H9 (cell line): ENCODE results near the gene PTPRF. TPM values are rescaled to one million over a fixed set of nuclear protein-coding genes. Genes with fewer than 3 reads are reported as not detected.
A peak's percentile ranks its signal among the peaks of the same experiment; 100 is the strongest.

Experiments used
- DNase-seq: peaks from one replicate; pipeline ENCODE4 v3.0.0-alpha.2; 2017
- H2AFZ ChIP-seq: one replicate; pipeline ENCODE4 v1.6.1; 2013; ENCODE audit warnings: mild to moderate bottlenecking, low read length, control low read depth, moderate library complexity
- H2AK5ac ChIP-seq: 2 replicates; pipeline ENCODE4 v1.6.1; 2013; ENCODE audit warnings: low read length, control low read depth, mixed read lengths; ENCODE audit not compliant: insufficient read length
- H2BK120ac ChIP-seq: one replicate; pipeline ENCODE4 v1.6.1; 2013; ENCODE audit warnings: low read depth, mild to moderate bottlenecking, low read length, control low read depth, inconsistent platforms; ENCODE audit not compliant: poor library complexity, severe bottlenecking
- H2BK12ac ChIP-seq: 2 replicates; pipeline ENCODE4 v1.6.1; 2013; ENCODE audit warnings: low read length, control low read depth, mixed read lengths, low read depth; ENCODE audit not compliant: insufficient read length
- H2BK15ac ChIP-seq: 2 replicates; pipeline ENCODE4 v1.6.1; 2013; ENCODE audit warnings: low read depth, low read length, control low read depth
- H2BK20ac ChIP-seq: one replicate; pipeline ENCODE4 v1.6.1; 2013; ENCODE audit warnings: low read depth, mild to moderate bottlenecking, low read length, control low read depth, inconsistent platforms; ENCODE audit not compliant: poor library complexity, severe bottlenecking
- H2BK5ac ChIP-seq: 2 replicates; pipeline ENCODE4 v1.6.1; 2013; ENCODE audit warnings: low read length, control low read depth, mixed read lengths; ENCODE audit not compliant: insufficient read length
- H3K14ac ChIP-seq: 2 replicates; pipeline ENCODE4 v1.6.1; 2013; ENCODE audit warnings: low read length, control low read depth; ENCODE audit not compliant: insufficient read depth
- H3K18ac ChIP-seq: 2 replicates; pipeline ENCODE4 v1.6.1; 2013; ENCODE audit warnings: low read depth, mild to moderate bottlenecking, mixed read lengths, low read length, control low read depth; ENCODE audit not compliant: insufficient read length
- H3K23ac ChIP-seq: 2 replicates; pipeline ENCODE4 v1.6.1; 2013; ENCODE audit warnings: low read length, control low read depth, mixed read lengths, low read depth; ENCODE audit not compliant: insufficient read length
- H3K23me2 ChIP-seq: 2 replicates; pipeline ENCODE4 v1.6.1; 2013; ENCODE audit warnings: low read depth, mild to moderate bottlenecking, mixed read lengths, low read length, control low read depth; ENCODE audit not compliant: insufficient read length, poor library complexity, severe bottlenecking
- H3K27ac ChIP-seq: 2 replicates; pipeline ENCODE4 v1.5.1; 2013; ENCODE audit warnings: low read length, control low read depth, mixed read lengths, low read depth; ENCODE audit not compliant: insufficient read length
- H3K27me3 ChIP-seq: 2 replicates; pipeline ENCODE4 v1.6.1; 2013; ENCODE audit warnings: low read length, control low read depth, inconsistent platforms; ENCODE audit not compliant: insufficient read depth
- H3K4ac ChIP-seq: 2 replicates; pipeline ENCODE4 v1.6.1; 2013; ENCODE audit warnings: low read depth, mild to moderate bottlenecking, control low read depth, inconsistent platforms, low read length, moderate library complexity
- H3K4me1 ChIP-seq: 2 replicates; pipeline ENCODE4 v1.6.1; 2013; ENCODE audit warnings: low read length, control low read depth, inconsistent platforms; ENCODE audit not compliant: insufficient read depth
- H3K4me2 ChIP-seq: 2 replicates; pipeline ENCODE4 v1.6.1; 2013; ENCODE audit warnings: low read length, control low read depth, mixed read lengths; ENCODE audit not compliant: insufficient read length, insufficient read depth
- H3K56ac ChIP-seq: 2 replicates; pipeline ENCODE4 v1.6.1; 2013; ENCODE audit warnings: low read depth, mild to moderate bottlenecking, mixed read lengths, low read length, control low read depth; ENCODE audit not compliant: insufficient read length
- H3K79me1 ChIP-seq: 2 replicates; pipeline ENCODE4 v1.6.1; 2013; ENCODE audit warnings: low read depth, mild to moderate bottlenecking, moderate library complexity, low read length, control low read depth, inconsistent platforms; ENCODE audit not compliant: insufficient read depth, poor library complexity, severe bottlenecking
- H3K79me2 ChIP-seq: 2 replicates; pipeline ENCODE4 v1.6.1; 2013; ENCODE audit warnings: low read length, control low read depth, inconsistent platforms; ENCODE audit not compliant: insufficient read depth
- H3K9ac ChIP-seq: 2 replicates; pipeline ENCODE4 v1.6.1; 2013; ENCODE audit warnings: low read length, control low read depth, mixed read lengths; ENCODE audit not compliant: insufficient read length; ENCODE audit errors: extremely low read depth
- H3K9me3 ChIP-seq: one replicate; pipeline ENCODE4 v1.6.1; 2013; ENCODE audit warnings: low read depth, low read length, inconsistent platforms; ENCODE audit not compliant: control insufficient read depth
- H3T11ph ChIP-seq: one replicate; pipeline ENCODE4 v1.6.1; 2013; ENCODE audit warnings: mild to moderate bottlenecking, low read length, control low read depth, inconsistent platforms
- H4K20me1 ChIP-seq: one replicate; pipeline ENCODE4 v1.6.1; 2013; ENCODE audit not compliant: control insufficient read depth, insufficient read length, insufficient read depth
- H4K5ac ChIP-seq: 2 replicates; pipeline ENCODE4 v1.6.1; 2013; ENCODE audit warnings: low read depth, mild to moderate bottlenecking, mixed read lengths, low read length, control low read depth; ENCODE audit not compliant: insufficient read length
- H4K8ac ChIP-seq: replicated peaks from 2 replicates; pipeline ENCODE4 v1.6.1; 2013; ENCODE audit warnings: low read length, control low read depth, mixed read lengths, low read depth; ENCODE audit not compliant: insufficient read length
- H4K91ac ChIP-seq: 2 replicates; pipeline ENCODE4 v1.6.1; 2013; ENCODE audit warnings: low read depth, mild to moderate bottlenecking, moderate library complexity, mixed read lengths, low read length, control low read depth; ENCODE audit not compliant: insufficient read length
- H3K27ac Mint-ChIP-seq, 3 experiments: 2 replicates in 2 of 3; 3 replicates in 1 of 3; pipeline ENCODE4 v1.8.0; 2020 to 2021; ENCODE audit warnings: mixed read lengths in 3 of 3, mild to moderate bottlenecking in 1 of 3, moderate library complexity in 1 of 3
- H3K27me3 Mint-ChIP-seq: 2 replicates; pipeline ENCODE4 v1.8.0; 2021; ENCODE audit warnings: low read depth, mild to moderate bottlenecking, moderate library complexity, mixed read lengths
- H3K36me3 Mint-ChIP-seq, 3 experiments: 2 replicates in 2 of 3; 3 replicates in 1 of 3; pipeline ENCODE4 v1.8.0; 2020 to 2021; ENCODE audit warnings: low read depth in 3 of 3, mixed read lengths in 3 of 3; ENCODE audit not compliant: insufficient read depth in 1 of 3
- H3K4me1 Mint-ChIP-seq, 2 experiments: 2 replicates each; pipeline ENCODE4 v1.8.0; 2020; ENCODE audit warnings: mixed read lengths in 2 of 2
- H3K4me3 Mint-ChIP-seq, 2 experiments: 2 replicates in 1 of 2; 3 replicates in 1 of 2; pipeline ENCODE4 v1.8.0; 2020 to 2021; ENCODE audit warnings: mild to moderate bottlenecking in 2 of 2, mixed read lengths in 2 of 2, moderate library complexity in 1 of 2
- H3K9me3 Mint-ChIP-seq, 2 experiments: 2 replicates in 1 of 2; 3 replicates in 1 of 2; pipeline ENCODE4 v1.8.0; 2020; ENCODE audit warnings: mild to moderate bottlenecking in 2 of 2, mixed read lengths in 2 of 2, moderate library complexity in 1 of 2
- CTCF ChIP-seq: fragments of 200-600 bp; sonication (generic); conservative IDR thresholded peaks from 3 replicates; pipeline ENCODE4 v1.8.0; 2021; ENCODE audit warnings: antibody characterized with exemption, mild to moderate bottlenecking
- WGBS: extraction: QIAGEN DNeasy Blood & Tissue Kit; methylation state at CpG from one replicate; pipeline ENCODE4 v1.1.7; 2013; ENCODE audit warnings: missing lambda C conversion rate, low lambda C conversion rate, mixed read lengths; ENCODE audit not compliant: insufficient read length; ENCODE audit errors: extremely low coverage; 5-methylcytosine and 5-hydroxymethylcytosine counted together
- total RNA-seq: library from RNA; stranded (reverse); gene quantifications from 2 replicates; pipeline ENCODE4 v1.2.1, GENCODE V29; 2021

PTPRF gene
- total RNA-seq, 1 experiment from 2014 or later, result 193 TPM

DNA sequence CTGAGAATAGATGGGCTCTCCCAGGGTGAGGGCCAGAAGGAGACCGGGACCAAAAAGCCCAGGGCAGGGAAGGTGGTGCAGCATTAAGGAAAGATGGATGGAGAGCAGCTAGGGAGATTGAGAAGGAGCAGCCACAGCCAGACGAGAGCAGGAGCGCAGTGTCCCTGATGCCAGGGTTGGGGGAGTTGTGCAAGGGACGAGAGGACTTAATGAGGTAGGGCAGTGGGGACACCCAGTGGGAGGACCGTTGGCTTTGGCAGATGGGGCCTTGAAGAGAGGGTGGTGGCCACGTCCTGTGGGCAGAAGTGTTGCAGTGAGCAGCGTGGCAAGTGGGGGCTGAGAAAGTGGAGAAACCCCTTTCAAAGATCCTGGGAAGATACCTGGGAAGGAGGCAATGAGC lies 81.3 kb downstream of the PTPRF start:
- H3K14ac ChIP-seq, result no peak overlapping the region
- H3K9me3 ChIP-seq, result no peaks in the 10 kb centered on the region
- H3K79me1 ChIP-seq, result no peaks in the 10 kb centered on the region
- no peak overlapping the region for H3K9ac ChIP-seq
- H2BK120ac ChIP-seq, result no peak overlapping the region
- no peak overlapping the region for H2BK12ac ChIP-seq
- peak overlapping the region in 2 of 3 experiments; percentile 85 to 94; a peak in 5 of 7 replicates for H3K27ac Mint-ChIP-seq
- peaks cover 33 to 85% (median 72%) of the 10 kb centered on the region in 3 experiments for H3K36me3 Mint-ChIP-seq
- DNase-seq, result no peak
- WGBS, result no CpG with 5 or more reads among the region's 7 CpGs
- no peaks in the 10 kb centered on the region for H3K27me3 ChIP-seq
- no peaks in the 10 kb centered on the region for H3K4me1 Mint-ChIP-seq
- no peak overlapping the region for H3K4ac ChIP-seq
- no peak overlapping the region for H3K4me2 ChIP-seq
- H2AK5ac ChIP-seq, result no peak overlapping the region
- no peaks in the 10 kb centered on the region for H3K23me2 ChIP-seq
- H2BK5ac ChIP-seq, result no peak overlapping the region
- no peaks in the 10 kb centered on the region for H3K4me1 ChIP-seq
- H3K27me3 Mint-ChIP-seq, result no peaks in the 10 kb centered on the region; the same call in 1 of the 2 replicates
- H3K23ac ChIP-seq, result no peak overlapping the region
- no peaks in the 10 kb centered on the region for H3K79me2 ChIP-seq
- H4K91ac ChIP-seq, result no peak overlapping the region
- H2BK20ac ChIP-seq, result no peak overlapping the region
- H4K8ac ChIP-seq, result no peak overlapping the region
- no peak overlapping the region for H3K18ac ChIP-seq
- no peak for TF ChIP-seq CTCF
- H2BK15ac ChIP-seq, result no peak overlapping the region
- no peak overlapping the region for H3K27ac ChIP-seq
- no peak overlapping the region for H2AFZ ChIP-seq
- H3K9me3 Mint-ChIP-seq, result no peaks in the 10 kb centered on the region
- no peak overlapping the region for H3K4me3 Mint-ChIP-seq
- no peak overlapping the region for H3K56ac ChIP-seq
- H3T11ph ChIP-seq, result no peak overlapping the region
- no peak overlapping the region for H4K5ac ChIP-seq
- no peaks in the 10 kb centered on the region for H4K20me1 ChIP-seq
